ENCODE results near the gene THAP12.

DNA sequence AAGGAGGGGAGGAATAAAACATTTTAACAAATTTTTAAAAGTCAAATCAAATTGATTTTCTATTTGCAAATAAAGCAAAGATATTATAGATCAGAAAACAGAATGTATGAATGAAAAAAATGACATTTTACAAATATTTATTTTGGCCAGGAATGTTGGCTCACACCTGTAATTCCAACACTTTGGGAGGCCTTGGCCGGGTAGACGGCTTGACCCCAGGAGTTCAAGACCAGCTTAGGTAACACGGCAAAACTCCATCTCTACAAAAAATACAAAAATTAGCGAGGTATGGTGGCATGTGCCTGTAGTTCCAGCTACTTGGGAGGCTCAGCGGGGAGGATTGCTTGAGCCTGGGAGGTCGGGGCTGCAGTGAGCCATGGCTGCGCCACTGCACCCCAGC is 18.2 kb downstream of the THAP12 start:
- TF ChIP-seq ZBTB33 (IDR thresholded peaks at IDR 0.05; ENCODE audit: extremely low read depth, insufficient replicate concordance, low read length) (no peak), MAX (IDR thresholded peaks at IDR 0.05) (no peak)
- TF ChIP-seq, protein P1, sequence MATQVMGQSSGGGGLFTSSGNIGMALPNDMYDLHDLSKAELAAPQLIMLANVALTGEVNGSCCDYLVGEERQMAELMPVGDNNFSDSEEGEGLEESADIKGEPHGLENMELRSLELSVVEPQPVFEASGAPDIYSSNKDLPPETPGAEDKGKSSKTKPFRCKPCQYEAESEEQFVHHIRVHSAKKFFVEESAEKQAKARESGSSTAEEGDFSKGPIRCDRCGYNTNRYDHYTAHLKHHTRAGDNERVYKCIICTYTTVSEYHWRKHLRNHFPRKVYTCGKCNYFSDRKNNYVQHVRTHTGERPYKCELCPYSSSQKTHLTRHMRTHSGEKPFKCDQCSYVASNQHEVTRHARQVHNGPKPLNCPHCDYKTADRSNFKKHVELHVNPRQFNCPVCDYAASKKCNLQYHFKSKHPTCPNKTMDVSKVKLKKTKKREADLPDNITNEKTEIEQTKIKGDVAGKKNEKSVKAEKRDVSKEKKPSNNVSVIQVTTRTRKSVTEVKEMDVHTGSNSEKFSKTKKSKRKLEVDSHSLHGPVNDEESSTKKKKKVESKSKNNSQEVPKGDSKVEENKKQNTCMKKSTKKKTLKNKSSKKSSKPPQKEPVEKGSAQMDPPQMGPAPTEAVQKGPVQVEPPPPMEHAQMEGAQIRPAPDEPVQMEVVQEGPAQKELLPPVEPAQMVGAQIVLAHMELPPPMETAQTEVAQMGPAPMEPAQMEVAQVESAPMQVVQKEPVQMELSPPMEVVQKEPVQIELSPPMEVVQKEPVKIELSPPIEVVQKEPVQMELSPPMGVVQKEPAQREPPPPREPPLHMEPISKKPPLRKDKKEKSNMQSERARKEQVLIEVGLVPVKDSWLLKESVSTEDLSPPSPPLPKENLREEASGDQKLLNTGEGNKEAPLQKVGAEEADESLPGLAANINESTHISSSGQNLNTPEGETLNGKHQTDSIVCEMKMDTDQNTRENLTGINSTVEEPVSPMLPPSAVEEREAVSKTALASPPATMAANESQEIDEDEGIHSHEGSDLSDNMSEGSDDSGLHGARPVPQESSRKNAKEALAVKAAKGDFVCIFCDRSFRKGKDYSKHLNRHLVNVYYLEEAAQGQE (IDR thresholded peaks at IDR 0.05; ENCODE audit: low read depth) = no peak
